T-helper 1 cell treated with Interleukin-12 subunit alpha and Interleukin-12 subunit beta and Interleukin-4 antibody, amounts not matched to agents 30 μg/mL and 1 μg/mL, for 36 hours (primary cell): ENCODE data around the gene ZNF778.

Experiments used
- H3K27ac Mint-ChIP-seq: one replicate; pipeline ENCODE4 v1.8.0; 2021; ENCODE audit warnings: mild to moderate bottlenecking, mixed read lengths
- H3K27me3 Mint-ChIP-seq: one replicate; pipeline ENCODE4 v1.8.0; 2021; ENCODE audit warnings: low read depth, mixed read lengths
- H3K36me3 Mint-ChIP-seq: one replicate; pipeline ENCODE4 v1.8.0; 2021; ENCODE audit warnings: low read depth, mixed read lengths
- H3K4me1 Mint-ChIP-seq: one replicate; pipeline ENCODE4 v1.8.0; 2021; ENCODE audit warnings: low read depth, mixed read lengths
- H3K4me3 Mint-ChIP-seq: one replicate; pipeline ENCODE4 v1.8.0; 2021; ENCODE audit warnings: mild to moderate bottlenecking, moderate library complexity, mixed read lengths
- H3K9me3 Mint-ChIP-seq: one replicate; pipeline ENCODE4 v1.8.0; 2021; ENCODE audit warnings: mixed read lengths

The ZNF778 gene

GRCh38 chr16:89197033-89197632, 20.4 kb upstream of the ZNF778 start:
- no peaks in the 10 kb centered on the region for H3K4me1 Mint-ChIP-seq
- H3K27ac Mint-ChIP-seq: no peak overlapping the region
- no peaks in the 10 kb centered on the region for H3K36me3 Mint-ChIP-seq
- no peak overlapping the region for H3K4me3 Mint-ChIP-seq
- H3K27me3 Mint-ChIP-seq: peaks cover 13% of the 10 kb centered on the region
- no peaks in the 10 kb centered on the region for H3K9me3 Mint-ChIP-seq

DNA sequence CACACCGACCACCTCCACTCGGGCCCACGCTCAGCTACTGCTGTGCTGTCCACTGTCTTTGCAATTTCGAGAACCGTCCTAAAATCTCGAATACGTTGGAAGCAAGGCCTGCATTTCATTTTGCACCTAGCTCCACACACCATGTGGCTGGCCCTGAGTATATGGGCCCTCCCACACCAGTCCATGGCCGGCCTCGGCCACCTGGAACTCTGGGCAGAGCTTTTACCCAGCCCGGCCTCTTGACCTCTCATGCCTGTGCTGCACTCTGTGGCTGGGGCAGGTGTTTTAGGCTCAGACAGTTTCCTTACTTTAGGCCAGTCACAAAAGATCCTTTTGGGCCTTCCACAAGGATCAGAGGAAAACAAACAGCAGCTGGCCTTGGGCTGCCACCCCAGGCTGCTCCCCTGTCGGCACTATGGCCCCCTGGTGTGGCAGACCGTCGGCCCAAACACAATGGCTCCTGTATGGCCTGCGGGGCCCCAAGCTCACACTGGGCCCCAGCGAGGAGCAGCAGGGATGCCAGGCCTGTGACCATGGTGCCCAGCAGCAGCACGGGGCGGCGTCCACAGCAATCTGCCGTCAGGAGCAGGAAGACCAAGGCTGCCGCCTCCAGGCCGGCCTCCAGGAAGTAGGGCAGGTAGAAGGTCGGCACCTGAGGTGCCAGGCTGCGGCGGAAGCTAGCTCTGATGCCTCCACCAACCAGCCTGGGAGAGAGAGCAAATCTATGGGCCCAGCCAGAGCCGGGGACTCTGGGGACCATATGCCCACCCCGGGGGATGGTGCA, 19.7 kb upstream of the ZNF778 start:
- H3K27ac Mint-ChIP-seq: no peak overlapping the region
- no peak overlapping the region for H3K4me3 Mint-ChIP-seq
- H3K9me3 Mint-ChIP-seq: peaks cover 3% of the 10 kb centered on the region
- H3K36me3 Mint-ChIP-seq: no peaks in the 10 kb centered on the region
- peaks cover 2% of the 10 kb centered on the region for H3K4me1 Mint-ChIP-seq
- peaks cover 19% of the 10 kb centered on the region for H3K27me3 Mint-ChIP-seq

- H3K27ac Mint-ChIP-seq: no peak overlapping the region
- peaks cover 28% of the 10 kb centered on the region for H3K27me3 Mint-ChIP-seq
- peaks cover 3% of the 10 kb centered on the region for H3K4me1 Mint-ChIP-seq
- no peaks in the 10 kb centered on the region for H3K36me3 Mint-ChIP-seq
- H3K9me3 Mint-ChIP-seq: peaks cover 6% of the 10 kb centered on the region
- no peak overlapping the region for H3K4me3 Mint-ChIP-seq
Observed at GRCh38 chr16:89198417-89199240, 18.9 kb upstream of the ZNF778 start.

GRCh38 chr16:89199241-89200123, 18.0 kb upstream of the ZNF778 start:
- no peaks in the 10 kb centered on the region for H3K36me3 Mint-ChIP-seq
- H3K4me1 Mint-ChIP-seq: peaks cover 3% of the 10 kb centered on the region
- no peak overlapping the region for H3K4me3 Mint-ChIP-seq
- peaks cover 36% of the 10 kb centered on the region for H3K27me3 Mint-ChIP-seq
- peaks cover 6% of the 10 kb centered on the region for H3K9me3 Mint-ChIP-seq
- no peak overlapping the region for H3K27ac Mint-ChIP-seq

DNA sequence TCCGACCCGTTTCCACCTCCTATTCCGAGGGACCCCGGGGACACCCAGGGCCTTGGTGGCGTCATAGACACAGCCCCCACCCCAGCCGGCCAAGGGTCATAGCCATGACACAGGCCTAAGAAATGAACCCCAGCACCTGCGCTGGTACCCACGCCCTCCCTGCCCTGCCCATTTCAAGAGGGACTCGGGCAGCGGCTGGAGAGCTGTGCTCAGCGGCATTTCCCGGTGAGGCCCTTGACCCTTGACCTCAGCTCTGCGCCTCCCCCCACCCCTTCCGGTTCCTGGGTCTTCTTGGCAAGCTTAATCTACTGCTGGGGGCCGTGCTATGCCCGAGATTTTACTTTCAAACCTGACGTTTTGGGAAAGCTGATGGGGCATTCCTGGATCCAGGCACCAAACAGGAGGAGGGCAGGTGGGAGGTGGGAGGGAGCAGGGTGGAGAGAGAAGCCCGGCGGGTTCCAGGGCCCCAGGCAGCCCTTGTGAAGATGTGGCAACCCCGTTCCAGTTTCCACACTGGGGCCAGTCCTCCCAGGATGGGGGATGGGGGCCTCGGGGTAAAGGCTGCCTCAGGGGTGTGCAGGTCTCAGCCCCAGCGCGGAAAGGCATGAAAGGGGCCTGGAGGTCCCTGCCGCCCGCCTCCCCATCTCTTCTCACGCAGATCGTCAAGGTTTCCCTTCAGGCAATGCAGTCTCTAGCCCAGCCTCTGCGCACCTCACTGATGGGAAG, 17.2 kb upstream of the ZNF778 start, which contains the start of gene SLC22A31:
SLC22A31 (minus strand) TSS at position 414 of the 726 bp plus-strand sequence; CDS start at position 378, 36 bp downstream.
- H3K4me3 Mint-ChIP-seq: peak within 1 kb of the TSS; percentile 53
- peaks cover 3% of the 10 kb centered on the region for H3K4me1 Mint-ChIP-seq
- peaks cover 6% of the 10 kb centered on the region for H3K9me3 Mint-ChIP-seq
- peaks cover 40% of the 10 kb centered on the region for H3K27me3 Mint-ChIP-seq
- no peaks in the 10 kb centered on the region for H3K36me3 Mint-ChIP-seq
- H3K27ac Mint-ChIP-seq: no peak within 1 kb of the TSS

DNA sequence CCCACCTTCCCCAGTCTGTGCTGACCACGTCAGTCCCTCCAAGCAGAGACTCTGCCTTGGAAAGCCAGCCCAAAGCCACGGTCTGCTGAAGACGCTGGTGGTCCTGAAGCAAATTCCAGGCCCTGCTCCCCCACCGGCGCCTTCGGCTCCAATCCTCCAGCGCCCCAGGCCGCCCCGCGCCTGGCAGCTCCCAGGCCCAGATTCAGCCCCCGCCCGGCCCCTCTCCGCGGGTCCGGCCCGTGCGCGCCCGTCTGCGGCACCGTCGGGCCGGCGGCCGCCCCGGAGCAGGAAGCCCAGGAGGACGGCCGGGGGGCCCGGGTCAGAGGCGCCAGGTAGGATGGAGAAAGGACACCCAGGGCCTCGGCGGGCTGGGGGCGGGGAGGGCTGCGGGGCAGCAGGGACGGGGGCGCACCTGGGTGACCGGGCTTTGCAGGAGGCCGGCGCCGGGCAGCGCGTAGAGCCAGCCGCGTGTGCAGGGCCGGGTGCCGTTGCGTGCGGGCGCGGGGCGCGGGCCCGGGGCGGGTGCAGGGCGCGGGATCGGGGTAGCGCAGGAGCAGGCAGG, 16.6 kb upstream of the ZNF778 start:
- H3K4me1 Mint-ChIP-seq: peaks cover 3% of the 10 kb centered on the region
- peak overlapping the region; percentile 53 for H3K4me3 Mint-ChIP-seq
- H3K27me3 Mint-ChIP-seq: peaks cover 40% of the 10 kb centered on the region

GRCh38 chr16:89201439-89202377, 15.8 kb upstream of the ZNF778 start:
- peaks cover 40% of the 10 kb centered on the region for H3K27me3 Mint-ChIP-seq
- H3K4me3 Mint-ChIP-seq: peak overlapping the region; percentile 48
- H3K27ac Mint-ChIP-seq: no peak overlapping the region

More for the DNA sequence above, 16.6 kb upstream of the ZNF778 start:
- H3K36me3 Mint-ChIP-seq: no peaks in the 10 kb centered on the region
- peaks cover 6% of the 10 kb centered on the region for H3K9me3 Mint-ChIP-seq
- no peak overlapping the region for H3K27ac Mint-ChIP-seq

DNA sequence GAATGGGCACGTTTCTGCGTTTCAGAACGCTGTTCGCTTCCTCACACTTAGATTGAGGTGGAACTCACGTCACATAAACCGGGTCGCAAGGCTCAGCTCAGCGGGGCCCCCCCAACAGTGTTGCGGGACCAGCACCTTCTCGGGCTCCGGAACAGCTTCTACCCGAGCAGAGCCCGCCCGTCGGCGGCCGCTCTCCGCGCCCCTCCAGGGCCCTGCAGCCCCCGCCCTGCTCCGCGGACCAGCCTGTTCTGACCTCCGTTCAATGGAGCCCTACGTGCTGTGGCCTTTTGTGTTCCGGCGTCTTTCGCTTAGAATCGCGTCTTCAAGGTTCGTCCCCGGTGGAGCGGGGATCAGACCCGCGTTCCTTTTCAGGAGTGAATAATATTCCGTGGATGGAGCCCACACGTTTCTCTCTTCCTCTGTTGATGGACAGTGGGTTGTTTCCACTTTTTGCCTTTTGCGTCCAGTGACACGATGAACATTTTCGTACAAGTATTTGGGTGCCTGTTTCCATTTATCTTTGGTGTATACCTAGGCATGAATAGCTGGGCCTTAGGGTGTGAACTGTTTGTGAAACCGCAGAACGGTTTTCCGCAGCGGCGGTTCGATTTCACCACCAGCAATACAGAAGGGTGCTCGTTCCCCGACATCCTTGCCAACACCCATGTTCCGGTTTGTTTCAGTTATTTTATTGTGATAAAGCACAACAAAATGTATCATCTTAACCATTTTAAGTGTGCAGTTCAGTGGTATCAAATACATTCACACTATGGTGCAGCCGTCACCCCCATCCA, 14.9 kb upstream of the ZNF778 start:
- Mint-ChIP-seq H3K4me3 (peak overlapping the region; percentile 48), H3K4me1 (peaks cover 3% of the 10 kb centered on the region), H3K27me3 (peaks cover 40% of the 10 kb centered on the region), H3K36me3 (no peaks in the 10 kb centered on the region), H3K27ac (no peak overlapping the region), H3K9me3 (peaks cover 6% of the 10 kb centered on the region)

More at GRCh38 chr16:89201439-89202377, 15.8 kb upstream of the ZNF778 start:
- peaks cover 6% of the 10 kb centered on the region for H3K9me3 Mint-ChIP-seq
- H3K4me1 Mint-ChIP-seq: peaks cover 3% of the 10 kb centered on the region
- no peaks in the 10 kb centered on the region for H3K36me3 Mint-ChIP-seq

DNA sequence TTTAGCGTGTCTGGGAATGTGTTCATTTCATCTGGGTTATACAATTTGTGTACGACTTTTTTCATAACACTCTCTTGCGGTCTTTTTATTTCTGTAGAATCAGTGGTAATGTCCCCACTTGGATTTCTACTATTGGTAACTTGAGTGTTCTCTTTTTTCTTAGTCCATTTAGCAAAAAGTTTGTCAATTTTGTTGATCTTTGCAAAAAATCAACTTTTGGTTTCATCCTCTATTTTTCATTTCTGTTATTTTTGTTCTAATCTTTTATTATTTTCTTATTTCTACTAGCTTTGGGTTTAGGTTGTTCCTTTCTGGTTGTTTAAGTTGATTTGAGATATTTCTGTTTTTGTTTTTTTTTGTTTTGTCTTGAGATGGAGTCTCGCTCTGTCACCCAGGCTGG, 9.5 kb upstream of the ZNF778 start:
- Mint-ChIP-seq H3K36me3 (no peaks in the 10 kb centered on the region), H3K9me3 (peaks cover 1% of the 10 kb centered on the region), H3K27me3 (peaks cover 24% of the 10 kb centered on the region), H3K4me3 (no peak overlapping the region), H3K4me1 (no peaks in the 10 kb centered on the region), H3K27ac (no peak overlapping the region)

- Mint-ChIP-seq H3K27ac (no peak overlapping the region), H3K4me3 (no peak overlapping the region), H3K27me3 (peaks cover 8% of the 10 kb centered on the region), H3K4me1 (no peaks in the 10 kb centered on the region), H3K9me3 (no peaks in the 10 kb centered on the region), H3K36me3 (no peaks in the 10 kb centered on the region)
Observed at GRCh38 chr16:89209522-89210044, 7.9 kb upstream of the ZNF778 start.

GRCh38 chr16:89210165-89210903, 7.2 kb upstream of the ZNF778 start:
- Mint-ChIP-seq H3K27me3 (peaks cover 4% of the 10 kb centered on the region), H3K27ac (no peak overlapping the region), H3K9me3 (no peaks in the 10 kb centered on the region), H3K36me3 (no peaks in the 10 kb centered on the region), H3K4me1 (no peaks in the 10 kb centered on the region), H3K4me3 (no peak overlapping the region)
